Pancreas (tissue), 10 donors: Measurements from ENCODE around the gene MAGI1. TPM values are rescaled to one million over a fixed set of nuclear protein-coding genes. Genes with fewer than 3 reads are reported as not detected.
"Not testable (repeated sequence)": the region's sequence is repeated elsewhere in the genome, so short reads cannot be mapped to it uniquely, and the experiment has no call there.

ENCODE experiments used
- ATAC-seq, 4 donors: fragments of 200-7000 bp; cut with Tn5 transposase; one replicate each; pipeline versions ENCODE4 v1.8.0 to v1.9.1; 2020; ENCODE audit warnings: mild to moderate bottlenecking in 4 of 4, moderate library complexity in 4 of 4
- DNase-seq, 6 donors: peaks; one replicate each; pipeline ENCODE4 v3.0.0-alpha.2; 2020
- FAIRE-seq: peaks from 2 replicates; lab custom pipeline; 2012; peaks lifted over from hg19 to GRCh38; lab: Jason Lieb, UNC
- H3K27ac ChIP-seq, 4 donors: fragments of 200-600 bp; sonication (generic); 1 replicate in 3 of 4; 2 replicates in 1 of 4; pipeline versions ENCODE4 v1.5.0 to v1.8.0; 2020
- H3K27me3 ChIP-seq, 4 donors: fragments of 200-600 bp; one replicate each; pipeline ENCODE4 v1.8.0; 2021
- H3K36me3 ChIP-seq, 3 donors: fragments of 200-600 bp; sonication (generic) in 1 of 3; one replicate each; pipeline versions ENCODE4 v1.5.0 to v1.8.0; 2020 to 2021
- H3K4me1 ChIP-seq, 3 donors: fragments of 200-600 bp; one replicate each; pipeline ENCODE4 v1.8.0; 2021
- H3K4me3 ChIP-seq, 4 donors: fragments of 200-600 bp; sonication (generic) in 2 of 4; one replicate each; pipeline versions ENCODE4 v1.5.0 to v1.8.0; 2020 to 2021
- H3K9me3 ChIP-seq, 4 donors: fragments of 200-600 bp; one replicate each; pipeline ENCODE4 v1.8.0; 2021
- WGBS, 2 donors: extraction: QIAGEN DNeasy Blood & Tissue Kit; methylation state at CpG; one replicate each; pipeline ENCODE4 v1.1.7; 2013; 5-methylcytosine and 5-hydroxymethylcytosine counted together
- intact Hi-C, 3 donors: fragments of 100-400 bp; cut with DNase I; formaldehyde crosslinking; loops; one replicate each; pipeline versions ENCODE4 v1.11.1 to v1.14.2; 2022
- polyA plus RNA-seq, 2 donors: library from polyadenylated mRNA; stranded (reverse); fragments of 200-250 nt; gene quantifications; one replicate each; pipeline ENCODE4 v1.2.3, GENCODE V29; 2013
- total RNA-seq, 6 donors: library from RNA; stranded (reverse); fragmentation: NEBNext Ultra II Directional in 4 of 6; extraction: Animal tissue kit (Norgen Biotek cat#: 25700) in 4 of 6; gene quantifications; one replicate each; pipeline versions ENCODE4 v1.2.1 to v1.2.4, GENCODE V29; 2021 to 2023
- TF ChIP-seq, protein P1 (sequence below), 4 donors: fragments of 200-600 bp; sonication (generic) in 3 of 4; IDR thresholded peaks; one replicate each; pipeline versions ENCODE4 v1.5.0 to v1.8.0; 2021; ENCODE audit warnings: antibody characterized with exemption in 4 of 4
- donor health status: healthy with polysubstance abuse.
- donor health status: DM: no; HTN: no; CAD: no; lungs with moderate emphysema.
- donor health status: DM: no; HTN: no; CAD: no.
- donor health status: control.
- donor health status: control.
- donor health status: Bipolar disorder and iron deficiency.
- donor health status: DM: yes; HTN: yes; CAD: no.
- donor health status: DM: no; HTN: no; CAD: no.
- donor health status: DM: no; HTN: no; CAD: no.
- donor health status: DM: yes; HTN: yes; CAD: no.

Gene MAGI1
- total and polyA plus RNA-seq, 8 donors: 19.7 to 45.1 (median 28.0) TPM

DNA sequence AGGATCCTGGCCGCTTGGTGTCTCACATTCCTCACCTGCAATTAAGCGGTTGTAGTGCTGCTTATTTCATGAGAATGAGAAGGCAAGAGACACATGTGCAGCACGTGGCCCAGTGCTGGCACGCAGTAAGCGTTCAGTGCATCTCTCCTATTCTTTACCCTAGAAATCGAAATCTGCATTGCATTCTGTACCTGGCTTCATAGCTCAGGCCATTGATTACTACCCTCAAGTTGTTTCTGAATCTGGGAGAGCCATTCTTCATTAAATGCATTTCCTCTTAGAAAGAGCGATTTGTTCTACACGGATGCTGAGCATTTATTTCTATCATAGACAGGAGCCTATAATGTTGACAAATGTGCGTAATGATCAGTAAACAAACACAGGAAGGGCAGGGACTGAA lies 168.9 kb downstream of the MAGI1 start:
- Histone ChIP-seq H3K27ac (no peak overlapping the region), H3K27me3 (no peaks in the 10 kb centered on the region), H3K4me1 (peaks cover 16 to 19% (median 17%) of the 10 kb centered on the region in 3 donors), H3K36me3 (no peaks in the 10 kb centered on the region), H3K9me3 (no peaks in the 10 kb centered on the region), H3K4me3 (no peak overlapping the region)
- 59 to 67% methylated on average over 9 of the region's 9 CpGs for WGBS, 2 donors
- TF ChIP-seq, protein P1, sequence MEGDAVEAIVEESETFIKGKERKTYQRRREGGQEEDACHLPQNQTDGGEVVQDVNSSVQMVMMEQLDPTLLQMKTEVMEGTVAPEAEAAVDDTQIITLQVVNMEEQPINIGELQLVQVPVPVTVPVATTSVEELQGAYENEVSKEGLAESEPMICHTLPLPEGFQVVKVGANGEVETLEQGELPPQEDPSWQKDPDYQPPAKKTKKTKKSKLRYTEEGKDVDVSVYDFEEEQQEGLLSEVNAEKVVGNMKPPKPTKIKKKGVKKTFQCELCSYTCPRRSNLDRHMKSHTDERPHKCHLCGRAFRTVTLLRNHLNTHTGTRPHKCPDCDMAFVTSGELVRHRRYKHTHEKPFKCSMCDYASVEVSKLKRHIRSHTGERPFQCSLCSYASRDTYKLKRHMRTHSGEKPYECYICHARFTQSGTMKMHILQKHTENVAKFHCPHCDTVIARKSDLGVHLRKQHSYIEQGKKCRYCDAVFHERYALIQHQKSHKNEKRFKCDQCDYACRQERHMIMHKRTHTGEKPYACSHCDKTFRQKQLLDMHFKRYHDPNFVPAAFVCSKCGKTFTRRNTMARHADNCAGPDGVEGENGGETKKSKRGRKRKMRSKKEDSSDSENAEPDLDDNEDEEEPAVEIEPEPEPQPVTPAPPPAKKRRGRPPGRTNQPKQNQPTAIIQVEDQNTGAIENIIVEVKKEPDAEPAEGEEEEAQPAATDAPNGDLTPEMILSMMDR (IDR thresholded peaks at IDR 0.05): no peak
- intact Hi-C loops: no loop called here
- FAIRE-seq (no peak), ATAC-seq (no peak), DNase-seq (no peak)

DNA sequence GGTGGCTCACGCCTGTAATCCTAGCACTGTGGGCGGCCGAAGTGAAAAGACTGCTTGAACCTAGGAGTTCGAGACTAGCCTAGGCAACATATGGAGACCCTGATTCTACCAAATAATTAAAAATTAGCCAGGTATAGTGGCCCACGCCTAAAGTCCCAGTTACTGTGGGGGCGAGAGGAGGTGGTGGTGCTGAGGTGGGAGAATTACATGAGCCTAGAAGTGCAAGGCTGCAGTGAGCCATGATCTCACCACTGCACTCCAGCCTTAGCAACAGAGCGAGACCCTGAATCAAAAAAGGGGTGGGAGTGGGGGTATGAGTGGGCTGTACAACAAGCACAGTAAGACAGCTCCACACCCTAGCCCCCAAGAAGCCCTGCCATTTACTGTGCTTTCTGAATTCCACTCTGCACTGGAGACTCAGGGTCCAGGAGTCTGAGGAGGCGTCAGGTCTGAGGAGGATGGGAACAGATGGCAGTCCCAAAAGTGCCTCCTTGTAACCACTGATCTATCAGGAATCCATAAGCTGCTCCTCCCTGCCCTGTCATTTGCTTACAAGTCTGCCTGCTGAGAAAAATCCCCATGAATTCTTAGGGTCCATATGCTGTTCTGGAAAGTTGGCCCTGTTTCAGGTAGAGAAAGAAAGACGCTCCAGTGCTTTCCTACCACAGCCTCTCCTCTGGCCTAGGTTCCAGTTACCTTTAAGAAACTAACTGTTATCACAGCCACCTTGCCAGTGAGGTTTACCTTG lies 171.1 kb downstream of the MAGI1 start:
- no peak for DNase-seq
- no peak for FAIRE-seq
- TF ChIP-seq, protein P1 (IDR thresholded peaks at IDR 0.05): no peak

DNA sequence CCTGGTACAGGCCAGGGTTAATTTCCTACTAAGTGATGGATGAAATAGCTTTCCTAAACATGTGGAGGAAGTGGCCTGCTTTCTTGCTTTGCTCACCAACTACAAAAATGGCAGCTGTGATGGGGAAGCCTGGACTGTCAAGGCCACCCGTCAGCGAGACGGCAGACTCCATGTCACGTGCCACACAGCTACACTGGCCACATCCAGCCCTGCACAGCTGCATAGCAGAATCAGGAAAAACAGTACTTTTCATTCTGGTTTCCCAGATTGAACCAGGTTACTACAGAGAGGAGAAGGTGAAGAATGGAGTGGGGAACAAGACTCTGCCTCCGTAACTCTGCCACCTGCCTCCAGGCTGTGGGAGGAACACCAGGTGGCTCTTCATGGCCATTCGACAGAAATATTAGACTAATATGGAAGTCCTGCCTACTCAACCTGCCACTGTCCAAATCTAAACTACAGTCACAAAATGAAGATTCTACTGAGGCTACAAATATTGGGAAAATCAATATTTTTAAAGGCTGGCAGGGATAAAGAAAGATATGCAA lies 174.3 kb downstream of the MAGI1 start:
- FAIRE-seq (no peak), ATAC-seq (peak; percentile 57 to 84 (median 72)), DNase-seq (peak in 1 of 6 donors; percentile 44)
- no peaks in the 10 kb centered on the region for H3K9me3 ChIP-seq
- TF ChIP-seq, protein P1 (IDR thresholded peaks at IDR 0.05): no peak
- no peak overlapping the region for H3K27ac ChIP-seq
- H3K4me3 ChIP-seq: no peak overlapping the region
- peaks cover 0 to 4% (median 0%) of the 10 kb centered on the region in 3 donors for H3K4me1 ChIP-seq
- no peaks in the 10 kb centered on the region for H3K27me3 ChIP-seq
- intact Hi-C loops: no loop called here
- whole genome bisulfite sequencing, 2 donors: 39 to 46% methylated on average over 6 of the region's 6 CpGs
- no peaks in the 10 kb centered on the region for H3K36me3 ChIP-seq

More for the DNA sequence above, 171.1 kb downstream of the MAGI1 start:
- H3K27me3 ChIP-seq: no peaks in the 10 kb centered on the region
- no peaks in the 10 kb centered on the region for H3K9me3 ChIP-seq
- no peaks in the 10 kb centered on the region for H3K36me3 ChIP-seq
- WGBS, 2 donors: 96 to 97% methylated on average over 9 of the region's 9 CpGs
- no peak overlapping the region for H3K4me3 ChIP-seq
- intact Hi-C loops: no loop called here
- peaks cover 16 to 18% (median 17%) of the 10 kb centered on the region in 3 donors for H3K4me1 ChIP-seq
- H3K27ac ChIP-seq: no peak overlapping the region
- ATAC-seq: no peak

DNA sequence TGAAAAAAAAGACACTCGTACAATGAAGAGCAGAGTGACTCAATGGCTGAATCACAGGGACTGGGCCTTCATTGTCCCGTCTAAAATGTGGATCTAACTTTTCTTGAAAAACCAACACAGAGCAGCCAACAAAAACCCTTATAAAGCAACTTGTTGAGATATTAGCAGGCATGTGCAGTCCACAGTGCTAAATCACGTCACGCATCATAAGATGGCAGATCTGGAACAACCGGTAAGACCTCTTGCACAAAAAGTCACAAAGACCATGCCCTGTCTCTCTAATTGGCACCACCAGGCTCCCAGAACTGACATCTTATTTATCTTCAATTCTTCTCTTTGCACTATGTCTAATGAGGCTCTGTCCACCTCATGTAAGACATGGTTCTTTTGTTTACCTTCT lies 177.0 kb downstream of the MAGI1 start:
- H3K36me3 ChIP-seq: no peaks in the 10 kb centered on the region
- H3K27ac ChIP-seq: no peak overlapping the region
- intact Hi-C loops: no loop called here
- ATAC-seq: peak in 1 of 4 donors; percentile 27
- DNase-seq: no peak
- 72 to 73% methylated on average over 5 of the region's 5 CpGs for WGBS, 2 donors
- TF ChIP-seq, protein P1 (IDR thresholded peaks at IDR 0.05): no peak
- no peaks in the 10 kb centered on the region for H3K9me3 ChIP-seq
- H3K27me3 ChIP-seq: no peaks in the 10 kb centered on the region
- no peak overlapping the region for H3K4me3 ChIP-seq
- H3K4me1 ChIP-seq: peaks cover 0 to 13% (median 9%) of the 10 kb centered on the region in 3 donors
- no peak for FAIRE-seq

DNA sequence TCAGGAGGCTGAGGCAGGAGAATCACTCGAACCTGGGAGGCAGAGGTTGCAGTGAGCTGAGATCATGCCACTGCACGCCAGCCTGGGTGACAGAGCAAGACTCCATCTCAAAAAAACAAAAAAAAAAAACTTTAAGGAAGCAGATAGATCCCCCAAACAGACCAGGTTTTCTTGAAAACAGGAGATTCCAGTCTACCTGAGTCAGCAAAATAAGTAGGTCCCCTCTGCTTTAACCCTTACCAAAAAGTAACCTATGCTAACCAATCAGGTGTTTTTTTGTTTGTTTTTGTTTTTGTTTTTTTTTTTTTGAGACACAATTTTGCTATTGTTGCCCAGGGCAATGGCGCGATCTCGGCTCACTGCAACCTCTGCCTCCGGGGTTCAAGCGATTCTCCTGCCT lies 179.1 kb downstream of the MAGI1 start:
- intact Hi-C loops, ATAC-seq, DNase-seq, H3K27ac ChIP-seq, H3K36me3 ChIP-seq, H3K4me3 ChIP-seq, H3K27me3 ChIP-seq, FAIRE-seq, H3K9me3 ChIP-seq: not testable (repeated sequence)
- 95 to 98% methylated on average over 7 of the region's 7 CpGs for WGBS, 2 donors
- peaks cover 0 to 12% (median 10%) of the 10 kb centered on the region in 3 donors for H3K4me1 ChIP-seq
